ENCODE data around the gene DOP1A.
"Not testable (repeated sequence)": the region's sequence is repeated elsewhere in the genome, so short reads cannot be mapped to it uniquely, and the experiment has no call there.

DOP1A gene

GRCh38 chr6:83151114-83151513, 83.6 kb downstream of the DOP1A start:
- no peak for DNase-seq (ENCODE audit: low spot score)

- no peak for DNase-seq (ENCODE audit: low spot score)
Measured at GRCh38 chr6:83152913-83153312, 85.4 kb downstream of the DOP1A start.

- no peak for DNase-seq (ENCODE audit: low spot score)
Measured at GRCh38 chr6:83153883-83154521, 86.5 kb downstream of the DOP1A start.

- DNase-seq (ENCODE audit: low spot score) = no peak
Measured at GRCh38 chr6:83155794-83156193, 88.3 kb downstream of the DOP1A start.

GRCh38 chr6:83160167-83160566, 92.7 kb downstream of the DOP1A start:
- no peak for DNase-seq (ENCODE audit: low spot score)

- no peak for DNase-seq (ENCODE audit: low spot score)
Measured at GRCh38 chr6:83167726-83168278, 100.3 kb downstream of the DOP1A start.

- DNase-seq (ENCODE audit: low spot score) = no peak
Measured at GRCh38 chr6:83168556-83168955, 101.1 kb downstream of the DOP1A start.

GRCh38 chr6:83169106-83169505, 101.6 kb downstream of the DOP1A start:
- DNase-seq (ENCODE audit: low spot score) = no peak

GRCh38 chr6:83169511-83169910, 102.0 kb downstream of the DOP1A start:
- DNase-seq (ENCODE audit: low spot score) = no peak

- no peak for DNase-seq (ENCODE audit: low spot score)
Measured at GRCh38 chr6:83176246-83176645, 108.8 kb downstream of the DOP1A start.

- no peak for DNase-seq (ENCODE audit: low spot score)
Measured at GRCh38 chr6:83180426-83180950, 113.0 kb downstream of the DOP1A start.

GRCh38 chr6:83182114-83182513, 114.6 kb downstream of the DOP1A start:
- DNase-seq (ENCODE audit: low spot score) = no peak

GRCh38 chr6:83183082-83183828, 115.8 kb downstream of the DOP1A start:
- DNase-seq (ENCODE audit: low spot score) = no peak

- DNase-seq (ENCODE audit: low spot score) = no peak
Measured at GRCh38 chr6:83185096-83185495, 117.6 kb downstream of the DOP1A start.

GRCh38 chr6:83188501-83188900, 121.0 kb downstream of the DOP1A start:
- no peak for DNase-seq (ENCODE audit: low spot score)

GRCh38 chr6:83190626-83191025, 123.2 kb downstream of the DOP1A start:
- DNase-seq (ENCODE audit: low spot score) = no peak

GRCh38 chr6:83191974-83192373, 124.5 kb downstream of the DOP1A start:
- not testable (repeated sequence) for DNase-seq (ENCODE audit: low spot score)

- DNase-seq (ENCODE audit: low spot score) = no peak
Measured at GRCh38 chr6:83192456-83192855, 125.0 kb downstream of the DOP1A start.

GRCh38 chr6:83192871-83193746, 125.6 kb downstream of the DOP1A start, which contains the start of the genes PGM3 and RWDD2A:
PGM3 (minus strand) TSS chr6:83193265; CDS start chr6:83191012, 2,253 bp downstream.
RWDD2A (plus strand) TSS chr6:83193357; CDS start chr6:83194452, 1,095 bp downstream.
- peak; percentile 88 for DNase-seq (ENCODE audit: low spot score)

GRCh38 chr6:83193747-83194566, 126.5 kb downstream of the DOP1A start:
- DNase-seq (ENCODE audit: low spot score) = peak; percentile 56
